ENCODE measurements around the gene CARMIL3. TPM values are rescaled to one million over a fixed set of nuclear protein-coding genes. Genes with fewer than 3 reads are reported as not detected.
A peak's percentile ranks its signal among the peaks of the same experiment; 100 is the strongest.
"Not testable (repeated sequence)": the region's sequence is repeated elsewhere in the genome, so short reads cannot be mapped to it uniquely, and the experiment has no call there.

Gene CARMIL3
- total RNA-seq, 1 donor from 2014 or later: 0.34 TPM

DNA sequence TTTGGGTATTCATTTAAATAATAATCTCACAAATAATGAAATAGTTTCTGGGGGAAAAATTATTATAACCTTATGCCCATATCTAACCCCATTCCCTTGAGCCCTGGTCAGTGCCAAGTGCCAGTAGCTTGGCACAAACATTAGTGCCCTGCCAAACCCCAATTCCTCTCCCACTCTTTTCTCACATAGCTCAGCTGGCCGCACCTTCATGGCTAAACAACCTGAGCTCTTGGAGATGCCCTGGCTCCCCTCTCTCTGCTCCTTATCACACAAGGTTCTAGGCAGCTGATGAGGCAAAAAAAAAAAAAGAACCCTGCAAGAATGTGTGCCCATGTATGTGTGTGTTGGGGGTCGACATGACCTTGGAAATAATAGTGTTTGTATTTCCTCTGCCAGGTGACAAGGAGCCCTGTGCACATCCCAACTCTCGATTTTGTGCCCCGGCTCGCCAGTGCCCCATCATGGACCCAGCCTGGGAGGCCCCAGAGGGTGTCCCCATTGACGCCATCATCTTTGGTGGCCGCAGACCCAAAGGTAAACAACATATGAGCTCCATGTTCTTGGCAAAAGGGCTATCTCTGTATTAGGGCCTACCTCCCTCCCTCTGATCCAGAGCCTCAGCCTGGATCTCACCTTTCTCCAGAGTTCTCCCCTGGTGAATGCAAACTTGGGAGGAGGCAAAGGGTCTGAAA is 50.7 kb downstream of the CARMIL3 start:
- H3K36me3 Mint-ChIP-seq (ENCODE audit: low read depth, unreplicated experiment): peaks cover 45% of the 10 kb centered on the region
- H3K4me3 Mint-ChIP-seq (ENCODE audit: unreplicated experiment): no peak overlapping the region
- peaks cover 2% of the 10 kb centered on the region for H3K4me1 Mint-ChIP-seq (ENCODE audit: low read depth, unreplicated experiment)
- H3K9me3 Mint-ChIP-seq (ENCODE audit: unreplicated experiment): no peaks in the 10 kb centered on the region
- TF ChIP-seq, protein P1, sequence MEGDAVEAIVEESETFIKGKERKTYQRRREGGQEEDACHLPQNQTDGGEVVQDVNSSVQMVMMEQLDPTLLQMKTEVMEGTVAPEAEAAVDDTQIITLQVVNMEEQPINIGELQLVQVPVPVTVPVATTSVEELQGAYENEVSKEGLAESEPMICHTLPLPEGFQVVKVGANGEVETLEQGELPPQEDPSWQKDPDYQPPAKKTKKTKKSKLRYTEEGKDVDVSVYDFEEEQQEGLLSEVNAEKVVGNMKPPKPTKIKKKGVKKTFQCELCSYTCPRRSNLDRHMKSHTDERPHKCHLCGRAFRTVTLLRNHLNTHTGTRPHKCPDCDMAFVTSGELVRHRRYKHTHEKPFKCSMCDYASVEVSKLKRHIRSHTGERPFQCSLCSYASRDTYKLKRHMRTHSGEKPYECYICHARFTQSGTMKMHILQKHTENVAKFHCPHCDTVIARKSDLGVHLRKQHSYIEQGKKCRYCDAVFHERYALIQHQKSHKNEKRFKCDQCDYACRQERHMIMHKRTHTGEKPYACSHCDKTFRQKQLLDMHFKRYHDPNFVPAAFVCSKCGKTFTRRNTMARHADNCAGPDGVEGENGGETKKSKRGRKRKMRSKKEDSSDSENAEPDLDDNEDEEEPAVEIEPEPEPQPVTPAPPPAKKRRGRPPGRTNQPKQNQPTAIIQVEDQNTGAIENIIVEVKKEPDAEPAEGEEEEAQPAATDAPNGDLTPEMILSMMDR (IDR thresholded peaks at IDR 0.05; ENCODE audit: insufficient read depth, low read depth, low read length): no peak
- TF ChIP-seq EZH2 (IDR thresholded peaks at IDR 0.05; ENCODE audit: insufficient read depth, low read length): no peak
- no peak overlapping the region for H3K27ac Mint-ChIP-seq (ENCODE audit: unreplicated experiment)
- H3K79me2 ChIP-seq (ENCODE audit: insufficient read depth, low read length): no peaks in the 10 kb centered on the region
- H3K27me3 Mint-ChIP-seq (ENCODE audit: low read depth, unreplicated experiment): no peaks in the 10 kb centered on the region
- no peaks in the 10 kb centered on the region for H3K36me3 ChIP-seq (ENCODE audit: insufficient read depth, low read length)
- no peak overlapping the region for H3K9ac ChIP-seq (ENCODE audit: low read length)
- H2AFZ ChIP-seq (ENCODE audit: low read depth, low read length): no peak overlapping the region
- H4K20me1 ChIP-seq (ENCODE audit: insufficient read depth, low read length): no peaks in the 10 kb centered on the region
- H3K4me2 ChIP-seq (ENCODE audit: low read length): no peak overlapping the region
- DNase-seq (ENCODE audit: low read depth) (no peak), FAIRE-seq (no peak)
- no peaks in the 10 kb centered on the region for H3K4me1 ChIP-seq (ENCODE audit: insufficient read depth, low read length)
- no peaks in the 10 kb centered on the region for H3K9me3 ChIP-seq (ENCODE audit: insufficient read depth, low read depth, low read length)
- H3K27me3 ChIP-seq (ENCODE audit: insufficient read depth, low read length): no peaks in the 10 kb centered on the region
- no peak overlapping the region for H3K27ac ChIP-seq (ENCODE audit: low read depth, low read length)
- H3K4me3 ChIP-seq (ENCODE audit: insufficient read depth, low read depth, low read length): no peak overlapping the region

DNA sequence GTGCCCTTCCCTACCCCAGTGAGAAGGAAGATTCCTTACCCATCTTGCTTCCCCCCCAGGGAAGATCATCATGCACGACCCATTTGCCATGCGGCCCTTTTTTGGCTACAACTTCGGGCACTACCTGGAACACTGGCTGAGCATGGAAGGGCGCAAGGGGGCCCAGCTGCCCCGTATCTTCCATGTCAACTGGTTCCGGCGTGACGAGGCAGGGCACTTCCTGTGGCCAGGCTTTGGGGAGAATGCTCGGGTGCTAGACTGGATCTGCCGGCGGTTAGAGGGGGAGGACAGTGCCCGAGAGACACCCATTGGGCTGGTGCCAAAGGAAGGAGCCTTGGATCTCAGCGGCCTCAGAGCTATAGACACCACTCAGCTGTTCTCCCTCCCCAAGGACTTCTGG is 51.6 kb downstream of the CARMIL3 start:
- DNase-seq (ENCODE audit: low read depth): no peak
- H2AFZ ChIP-seq (ENCODE audit: low read depth, low read length): no peak overlapping the region
- H4K20me1 ChIP-seq (ENCODE audit: insufficient read depth, low read length): no peaks in the 10 kb centered on the region
- H3K36me3 ChIP-seq (ENCODE audit: insufficient read depth, low read length): no peaks in the 10 kb centered on the region
- no peak overlapping the region for H3K4me3 Mint-ChIP-seq (ENCODE audit: unreplicated experiment)
- no peaks in the 10 kb centered on the region for H3K79me2 ChIP-seq (ENCODE audit: insufficient read depth, low read length)
- H3K4me2 ChIP-seq (ENCODE audit: low read length): no peak overlapping the region
- H3K27me3 Mint-ChIP-seq (ENCODE audit: low read depth, unreplicated experiment): no peaks in the 10 kb centered on the region
- no peaks in the 10 kb centered on the region for H3K9me3 Mint-ChIP-seq (ENCODE audit: unreplicated experiment)
- peaks cover 2% of the 10 kb centered on the region for H3K4me1 Mint-ChIP-seq (ENCODE audit: low read depth, unreplicated experiment)
- H3K36me3 Mint-ChIP-seq (ENCODE audit: low read depth, unreplicated experiment): peaks cover 45% of the 10 kb centered on the region
- no peaks in the 10 kb centered on the region for H3K9me3 ChIP-seq (ENCODE audit: insufficient read depth, low read depth, low read length)
- H3K27ac ChIP-seq (ENCODE audit: low read depth, low read length): no peak overlapping the region
- no peak overlapping the region for H3K9ac ChIP-seq (ENCODE audit: low read length)
- TF ChIP-seq, protein P1 (IDR thresholded peaks at IDR 0.05; ENCODE audit: insufficient read depth, low read depth, low read length): no peak
- TF ChIP-seq EZH2 (IDR thresholded peaks at IDR 0.05; ENCODE audit: insufficient read depth, low read length): no peak
- no peak overlapping the region for H3K4me3 ChIP-seq (ENCODE audit: insufficient read depth, low read depth, low read length)
- H3K27ac Mint-ChIP-seq (ENCODE audit: unreplicated experiment): peak overlapping the region; percentile 69
- no peak for FAIRE-seq
- no peaks in the 10 kb centered on the region for H3K27me3 ChIP-seq (ENCODE audit: insufficient read depth, low read length)
- H3K4me1 ChIP-seq (ENCODE audit: insufficient read depth, low read length): no peaks in the 10 kb centered on the region

DNA sequence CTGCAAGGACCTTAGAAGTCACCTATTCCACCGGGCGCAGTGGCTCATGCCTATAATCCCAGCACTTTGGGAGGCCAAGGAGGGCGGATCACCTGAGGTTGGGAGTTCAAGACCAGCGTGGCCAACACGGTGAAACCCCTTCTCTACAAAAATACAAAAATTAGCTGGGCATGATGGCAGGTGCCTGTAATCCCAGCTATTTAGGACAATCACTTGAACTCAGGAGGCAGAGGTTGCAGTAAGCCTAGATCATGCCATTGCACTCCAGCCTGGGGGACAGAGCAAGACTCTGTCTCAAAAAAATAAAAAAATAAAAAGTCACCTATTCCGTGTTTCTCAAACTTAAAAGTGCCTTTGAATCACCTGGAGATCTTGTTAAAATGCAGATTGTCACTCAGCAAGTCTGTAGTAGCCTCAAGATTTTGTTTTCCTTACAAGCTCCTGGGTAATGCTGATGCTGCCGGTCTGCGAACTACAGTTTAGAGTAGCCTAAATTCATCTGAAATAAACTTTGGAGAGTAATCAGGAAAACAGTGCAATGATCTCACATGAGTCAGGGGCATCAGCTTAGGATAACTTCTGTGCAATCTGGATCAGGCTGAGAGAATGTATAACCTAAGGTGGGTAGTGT is 53.9 kb downstream of the CARMIL3 start:
- not testable (repeated sequence) for H3K27ac ChIP-seq (ENCODE audit: low read depth, low read length); DNase-seq (ENCODE audit: low read depth); H3K4me2 ChIP-seq (ENCODE audit: low read length); H3K79me2 ChIP-seq (ENCODE audit: insufficient read depth, low read length); H3K4me3 ChIP-seq (ENCODE audit: insufficient read depth, low read depth, low read length); H3K9me3 Mint-ChIP-seq (ENCODE audit: unreplicated experiment); H3K27me3 Mint-ChIP-seq (ENCODE audit: low read depth, unreplicated experiment); H3K4me1 Mint-ChIP-seq (ENCODE audit: low read depth, unreplicated experiment); H3K4me1 ChIP-seq (ENCODE audit: insufficient read depth, low read length); H4K20me1 ChIP-seq (ENCODE audit: insufficient read depth, low read length); H3K4me3 Mint-ChIP-seq (ENCODE audit: unreplicated experiment); H2AFZ ChIP-seq (ENCODE audit: low read depth, low read length); H3K36me3 ChIP-seq (ENCODE audit: insufficient read depth, low read length); H3K9ac ChIP-seq (ENCODE audit: low read length); FAIRE-seq; H3K9me3 ChIP-seq (ENCODE audit: insufficient read depth, low read depth, low read length); H3K27ac Mint-ChIP-seq (ENCODE audit: unreplicated experiment); H3K27me3 ChIP-seq (ENCODE audit: insufficient read depth, low read length)
- H3K36me3 Mint-ChIP-seq (ENCODE audit: low read depth, unreplicated experiment): peaks cover 30% of the 10 kb centered on the region

All from astrocyte (in vitro differentiated cells and primary cell).